AG08396 (cell line): ENCODE data around the gene IRX2.

Source experiments
- DNase-seq: peaks from one replicate; pipeline ENCODE4 v3.0.0; 2012; ENCODE audit warnings: low spot score, mixed read lengths

The IRX2 gene

GRCh38 chr5:2756211-2757152, 5.0 kb upstream of the IRX2 start:
- DNase-seq: peak; percentile 61

- DNase-seq: no peak
Observed at GRCh38 chr5:2755681-2756171, 4.2 kb upstream of the IRX2 start.

GRCh38 chr5:2755076-2755680, 3.7 kb upstream of the IRX2 start:
- no peak for DNase-seq

- no peak for DNase-seq
Observed at GRCh38 chr5:2754581-2755075, 3.2 kb upstream of the IRX2 start.

- DNase-seq: no peak
Observed at GRCh38 chr5:2753452-2754420, 2.3 kb upstream of the IRX2 start.

- no peak for DNase-seq
Observed at GRCh38 chr5:2752821-2753439, 1.5 kb upstream of the IRX2 start.

GRCh38 chr5:2752059-2752820, 763 bp upstream of the IRX2 start:
- DNase-seq: peak; percentile 39

GRCh38 chr5:2750758-2751464, 566 bp downstream of the IRX2 start:
- no peak for DNase-seq

- no peak for DNase-seq
Observed at GRCh38 chr5:2750026-2750757, 1.3 kb downstream of the IRX2 start.

GRCh38 chr5:2749514-2750025, 1.9 kb downstream of the IRX2 start:
- no peak for DNase-seq

- DNase-seq: no peak
Observed at GRCh38 chr5:2748861-2749513, 2.5 kb downstream of the IRX2 start.

- no peak for DNase-seq
Observed at GRCh38 chr5:2748179-2748860, 3.2 kb downstream of the IRX2 start.

- DNase-seq: no peak
Observed at GRCh38 chr5:2747363-2748162, 3.9 kb downstream of the IRX2 start.

GRCh38 chr5:2746561-2747032, 4.9 kb downstream of the IRX2 start:
- no peak for DNase-seq

GRCh38 chr5:2744485-2744884, 7.0 kb downstream of the IRX2 start:
- no peak for DNase-seq

- no peak for DNase-seq
Observed at GRCh38 chr5:2742921-2743679, 8.4 kb downstream of the IRX2 start.
